Measurements from ENCODE around the gene PHETA1.
"Not testable (repeated sequence)": the region's sequence is repeated elsewhere in the genome, so short reads cannot be mapped to it uniquely, and the experiment has no call there.

PHETA1 gene

GRCh38 chr12:111349101-111349747 lies 19.7 kb downstream of the PHETA1 start:
- no peak for DNase-seq

- DNase-seq, result no peak
These were observed 20.8 kb downstream of the PHETA1 start for GRCh38 chr12:111347891-111348644.

- no peak for DNase-seq
These were observed 24.5 kb downstream of the PHETA1 start for GRCh38 chr12:111344254-111344875.

GRCh38 chr12:111343181-111343580 lies 25.7 kb downstream of the PHETA1 start:
- DNase-seq, result no peak

- no peak for DNase-seq
These were observed 26.5 kb downstream of the PHETA1 start for GRCh38 chr12:111342376-111342775.

- DNase-seq, result no peak
These were observed 27.3 kb downstream of the PHETA1 start for GRCh38 chr12:111341426-111342065.

- not testable (repeated sequence) for DNase-seq
These were observed 28.2 kb downstream of the PHETA1 start for GRCh38 chr12:111340680-111341079.

GRCh38 chr12:111340231-111340630 lies 28.7 kb downstream of the PHETA1 start:
- DNase-seq, result no peak

- no peak for DNase-seq
These were observed 29.5 kb downstream of the PHETA1 start for GRCh38 chr12:111339321-111339938.

GRCh38 chr12:111338096-111338495 lies 30.8 kb downstream of the PHETA1 start:
- no peak for DNase-seq

- no peak for DNase-seq
These were observed 31.5 kb downstream of the PHETA1 start for GRCh38 chr12:111337371-111337770.

- not testable (repeated sequence) for DNase-seq
These were observed 32.5 kb downstream of the PHETA1 start for GRCh38 chr12:111336411-111336810.

- no peak for DNase-seq
These were observed 33.1 kb downstream of the PHETA1 start for GRCh38 chr12:111335811-111336210.

- not testable (repeated sequence) for DNase-seq
These were observed 33.6 kb downstream of the PHETA1 start for GRCh38 chr12:111335301-111335700.

- DNase-seq, result no peak
These were observed 34.4 kb downstream of the PHETA1 start for GRCh38 chr12:111334393-111334915.

GRCh38 chr12:111330800-111331752 lies 37.8 kb downstream of the PHETA1 start:
- DNase-seq, result peak in 1 of 5 experiments; percentile 19

- no peak for DNase-seq
These were observed 40.8 kb downstream of the PHETA1 start for GRCh38 chr12:111328138-111328537.

GRCh38 chr12:111327474-111327873 lies 41.4 kb downstream of the PHETA1 start:
- DNase-seq, result no peak

GRCh38 chr12:111322336-111323250 lies 46.3 kb downstream of the PHETA1 start:
- no peak for DNase-seq

GRCh38 chr12:111321317-111321716 lies 47.6 kb downstream of the PHETA1 start:
- no peak for DNase-seq

Measured in T-helper 2 cell (primary cell).